ENCODE results near the gene PTPRG. TPM values are rescaled to one million over a fixed set of nuclear protein-coding genes. Genes with fewer than 3 reads are reported as not detected.
A peak's percentile ranks its signal among the peaks of the same experiment; 100 is the strongest.

PTPRG gene
- total and polyA plus RNA-seq, 2 experiments from 2014 or later, result 24.4 to 131 TPM

- H3K36me3 ChIP-seq (ENCODE audit: insufficient read depth), result no peaks in the 10 kb centered on the region
- no peaks in the 10 kb centered on the region for H3F3A ChIP-seq (replicated peaks; ENCODE audit: low read depth)
- Mint-ChIP-seq H3K4me3 (no peak overlapping the region), H3K4me1 (peaks cover 39% of the 10 kb centered on the region), H3K36me3 (ENCODE audit: low read depth) (no peaks in the 10 kb centered on the region), H3K27me3 (ENCODE audit: insufficient read depth, low read depth, poor library complexity) (no peaks in the 10 kb centered on the region), H3K9me3 (no peaks in the 10 kb centered on the region), H3K27ac (peak overlapping the region; percentile 74; the same call in 1 of the 2 replicates)
- H3K4me1 ChIP-seq (ENCODE audit: insufficient read depth), result 0 out of 2 replicates have a peak, but pooled peaks cover 2% of the 10 kb centered on the region
- no peak overlapping the region for H3K4me3 ChIP-seq
- H4K20me1 ChIP-seq (replicated peaks; ENCODE audit: insufficient read depth), result no peaks in the 10 kb centered on the region
- H3K27me3 ChIP-seq (ENCODE audit: insufficient read depth), result no peaks in the 10 kb centered on the region
- TF ChIP-seq EZH2phosphoT487 (IDR thresholded peaks at IDR 0.05; ENCODE audit: unreplicated experiment), result no peak
- TF ChIP-seq NANOG (IDR thresholded peaks at IDR 0.05; ENCODE audit: borderline replicate concordance), result no peak
- no peak for TF ChIP-seq STAT1 (IDR thresholded peaks at IDR 0.05; ENCODE audit: unreplicated experiment)
- TF ChIP-seq, protein P1, sequence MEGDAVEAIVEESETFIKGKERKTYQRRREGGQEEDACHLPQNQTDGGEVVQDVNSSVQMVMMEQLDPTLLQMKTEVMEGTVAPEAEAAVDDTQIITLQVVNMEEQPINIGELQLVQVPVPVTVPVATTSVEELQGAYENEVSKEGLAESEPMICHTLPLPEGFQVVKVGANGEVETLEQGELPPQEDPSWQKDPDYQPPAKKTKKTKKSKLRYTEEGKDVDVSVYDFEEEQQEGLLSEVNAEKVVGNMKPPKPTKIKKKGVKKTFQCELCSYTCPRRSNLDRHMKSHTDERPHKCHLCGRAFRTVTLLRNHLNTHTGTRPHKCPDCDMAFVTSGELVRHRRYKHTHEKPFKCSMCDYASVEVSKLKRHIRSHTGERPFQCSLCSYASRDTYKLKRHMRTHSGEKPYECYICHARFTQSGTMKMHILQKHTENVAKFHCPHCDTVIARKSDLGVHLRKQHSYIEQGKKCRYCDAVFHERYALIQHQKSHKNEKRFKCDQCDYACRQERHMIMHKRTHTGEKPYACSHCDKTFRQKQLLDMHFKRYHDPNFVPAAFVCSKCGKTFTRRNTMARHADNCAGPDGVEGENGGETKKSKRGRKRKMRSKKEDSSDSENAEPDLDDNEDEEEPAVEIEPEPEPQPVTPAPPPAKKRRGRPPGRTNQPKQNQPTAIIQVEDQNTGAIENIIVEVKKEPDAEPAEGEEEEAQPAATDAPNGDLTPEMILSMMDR (conservative IDR thresholded peaks at IDR 0.05; ENCODE audit: low read depth in 2 of 2), result no peak
- TF ChIP-seq CREB1 (CRISPR knock-in tag; IDR thresholded peaks at IDR 0.05; ENCODE audit: low read depth), result no peak
- TF ChIP-seq, protein P2, sequence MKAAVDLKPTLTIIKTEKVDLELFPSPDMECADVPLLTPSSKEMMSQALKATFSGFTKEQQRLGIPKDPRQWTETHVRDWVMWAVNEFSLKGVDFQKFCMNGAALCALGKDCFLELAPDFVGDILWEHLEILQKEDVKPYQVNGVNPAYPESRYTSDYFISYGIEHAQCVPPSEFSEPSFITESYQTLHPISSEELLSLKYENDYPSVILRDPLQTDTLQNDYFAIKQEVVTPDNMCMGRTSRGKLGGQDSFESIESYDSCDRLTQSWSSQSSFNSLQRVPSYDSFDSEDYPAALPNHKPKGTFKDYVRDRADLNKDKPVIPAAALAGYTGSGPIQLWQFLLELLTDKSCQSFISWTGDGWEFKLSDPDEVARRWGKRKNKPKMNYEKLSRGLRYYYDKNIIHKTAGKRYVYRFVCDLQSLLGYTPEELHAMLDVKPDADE (IDR thresholded peaks at IDR 0.05), result no peak
- TF ChIP-seq EZH2 (IDR thresholded peaks at IDR 0.05; ENCODE audit: low read depth, unreplicated experiment), result no peak
- no peak for TF ChIP-seq ZNF114 (CRISPR knock-in tag; IDR thresholded peaks at IDR 0.05)
- no peak for TF ChIP-seq ZNF462 (CRISPR knock-in tag; IDR thresholded peaks at IDR 0.05)
- no peak for TF ChIP-seq ZNF331 (CRISPR knock-in tag; IDR thresholded peaks at IDR 0.05; ENCODE audit: low read depth)
- no peak for TF ChIP-seq JUNB (IDR thresholded peaks at IDR 0.05; ENCODE audit: unreplicated experiment)
- TF ChIP-seq POLR2AphosphoS5 (IDR thresholded peaks at IDR 0.05; ENCODE audit: low read depth), result no peak
- TF ChIP-seq, protein P3, sequence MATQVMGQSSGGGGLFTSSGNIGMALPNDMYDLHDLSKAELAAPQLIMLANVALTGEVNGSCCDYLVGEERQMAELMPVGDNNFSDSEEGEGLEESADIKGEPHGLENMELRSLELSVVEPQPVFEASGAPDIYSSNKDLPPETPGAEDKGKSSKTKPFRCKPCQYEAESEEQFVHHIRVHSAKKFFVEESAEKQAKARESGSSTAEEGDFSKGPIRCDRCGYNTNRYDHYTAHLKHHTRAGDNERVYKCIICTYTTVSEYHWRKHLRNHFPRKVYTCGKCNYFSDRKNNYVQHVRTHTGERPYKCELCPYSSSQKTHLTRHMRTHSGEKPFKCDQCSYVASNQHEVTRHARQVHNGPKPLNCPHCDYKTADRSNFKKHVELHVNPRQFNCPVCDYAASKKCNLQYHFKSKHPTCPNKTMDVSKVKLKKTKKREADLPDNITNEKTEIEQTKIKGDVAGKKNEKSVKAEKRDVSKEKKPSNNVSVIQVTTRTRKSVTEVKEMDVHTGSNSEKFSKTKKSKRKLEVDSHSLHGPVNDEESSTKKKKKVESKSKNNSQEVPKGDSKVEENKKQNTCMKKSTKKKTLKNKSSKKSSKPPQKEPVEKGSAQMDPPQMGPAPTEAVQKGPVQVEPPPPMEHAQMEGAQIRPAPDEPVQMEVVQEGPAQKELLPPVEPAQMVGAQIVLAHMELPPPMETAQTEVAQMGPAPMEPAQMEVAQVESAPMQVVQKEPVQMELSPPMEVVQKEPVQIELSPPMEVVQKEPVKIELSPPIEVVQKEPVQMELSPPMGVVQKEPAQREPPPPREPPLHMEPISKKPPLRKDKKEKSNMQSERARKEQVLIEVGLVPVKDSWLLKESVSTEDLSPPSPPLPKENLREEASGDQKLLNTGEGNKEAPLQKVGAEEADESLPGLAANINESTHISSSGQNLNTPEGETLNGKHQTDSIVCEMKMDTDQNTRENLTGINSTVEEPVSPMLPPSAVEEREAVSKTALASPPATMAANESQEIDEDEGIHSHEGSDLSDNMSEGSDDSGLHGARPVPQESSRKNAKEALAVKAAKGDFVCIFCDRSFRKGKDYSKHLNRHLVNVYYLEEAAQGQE (IDR thresholded peaks at IDR 0.05; ENCODE audit: unreplicated experiment), result no peak
- DNase-seq (ENCODE audit: low spot score) (no peak), ATAC-seq (no peak)
- no peak overlapping the region for H2AFZ ChIP-seq
- 0 out of 2 replicates have a peak overlapping the region, but pooled peaks have one; percentile 12 for H3K27ac ChIP-seq (ENCODE audit: low read depth)
- no peak overlapping the region for H3K4me2 ChIP-seq
- H3K79me2 ChIP-seq (replicated peaks; ENCODE audit: insufficient read depth), result no peaks in the 10 kb centered on the region
- H3K9me2 ChIP-seq (ENCODE audit: insufficient read depth), result no peaks in the 10 kb centered on the region
These were observed 466.4 kb downstream of the PTPRG start for GRCh38 chr3:62027796-62028195.

Data from GM23338 (cell line).